Measurements from ENCODE around the gene MYL5.

GRCh38 chr4:656436-657337, 17.7 kb upstream of the MYL5 start:
- TF ChIP-seq CTCF (conservative IDR thresholded peaks at IDR 0.05) (no peak), EZH2 (IDR thresholded peaks at IDR 0.05; ENCODE audit: low read depth) (no peak)

Data from PC-9 (cell line).